ENCODE measurements around the gene CABLES2.

Gene CABLES2

GRCh38 chr20:62417981-62418708 is 11.1 kb upstream of the CABLES2 start:
- no peak for DNase-seq

GRCh38 chr20:62416651-62417637 is 9.9 kb upstream of the CABLES2 start:
- DNase-seq, result no peak

DNA sequence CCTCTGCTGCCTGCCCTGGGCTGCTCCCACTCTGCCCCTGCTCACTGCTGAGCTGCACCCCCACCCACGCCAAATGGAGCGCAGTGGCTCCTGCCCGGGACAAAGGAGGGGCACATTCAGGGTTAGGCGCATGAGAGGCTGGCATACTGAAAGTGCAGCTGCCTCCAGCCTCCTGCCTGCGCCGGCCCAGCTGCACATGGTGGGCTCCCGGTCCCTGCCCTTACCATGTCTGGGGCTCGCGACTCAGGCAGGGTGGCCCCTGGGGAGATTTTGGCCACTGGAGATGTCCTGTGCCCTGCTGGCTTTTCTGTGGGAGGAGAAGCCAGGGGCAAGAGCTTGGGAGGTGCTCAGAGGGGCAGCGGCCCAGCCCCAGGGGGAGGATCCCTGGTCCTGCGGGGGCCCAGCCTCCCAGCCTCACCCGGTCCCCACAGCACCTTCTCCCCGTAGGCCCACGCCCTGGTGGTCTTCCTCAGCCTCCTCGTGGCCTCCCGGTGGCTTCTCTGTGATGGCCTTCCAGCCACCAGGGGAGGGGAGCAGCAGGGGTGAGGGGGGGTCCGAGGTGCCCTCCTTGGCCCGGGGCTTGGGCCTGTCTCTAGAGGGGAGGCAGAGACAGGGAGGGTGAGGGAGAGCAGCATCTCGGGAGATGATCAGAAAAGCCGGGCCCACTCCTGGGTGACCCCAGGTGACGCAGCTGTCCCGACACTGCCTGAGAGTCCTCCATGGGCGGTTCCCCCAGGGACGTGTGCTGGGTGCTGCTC is 8.4 kb upstream of the CABLES2 start:
- no peak for DNase-seq

DNA sequence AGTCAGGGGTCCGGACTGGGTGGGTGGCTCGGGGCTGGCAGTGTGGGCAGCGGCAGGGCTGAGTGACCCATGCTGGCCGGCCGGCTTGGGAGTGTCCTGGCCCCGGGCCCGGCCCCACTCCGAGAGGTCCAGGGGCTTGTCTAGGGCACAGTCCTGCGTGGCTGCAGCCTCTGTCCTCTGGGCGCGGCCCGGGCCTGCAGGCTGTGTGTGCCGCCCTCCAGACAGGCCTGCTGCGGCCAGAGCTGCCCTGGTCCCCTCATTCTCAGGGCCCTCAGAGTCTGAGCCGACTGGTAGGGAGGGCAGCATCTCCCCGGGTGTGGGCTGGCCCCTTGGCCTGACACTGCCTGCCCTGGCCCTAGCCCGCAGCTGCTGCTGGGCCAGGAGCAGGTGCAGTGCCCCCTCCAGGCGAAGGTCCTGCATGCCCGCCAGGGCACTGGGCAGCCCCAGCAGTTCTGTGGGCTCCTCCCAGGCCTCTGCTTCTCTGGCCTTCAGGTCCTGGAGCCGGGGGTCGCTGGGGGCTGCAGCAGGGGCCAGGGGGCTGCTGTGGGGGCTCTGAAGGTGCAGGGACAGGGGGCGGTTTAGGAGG is 6.9 kb upstream of the CABLES2 start:
- no peak for DNase-seq

DNA sequence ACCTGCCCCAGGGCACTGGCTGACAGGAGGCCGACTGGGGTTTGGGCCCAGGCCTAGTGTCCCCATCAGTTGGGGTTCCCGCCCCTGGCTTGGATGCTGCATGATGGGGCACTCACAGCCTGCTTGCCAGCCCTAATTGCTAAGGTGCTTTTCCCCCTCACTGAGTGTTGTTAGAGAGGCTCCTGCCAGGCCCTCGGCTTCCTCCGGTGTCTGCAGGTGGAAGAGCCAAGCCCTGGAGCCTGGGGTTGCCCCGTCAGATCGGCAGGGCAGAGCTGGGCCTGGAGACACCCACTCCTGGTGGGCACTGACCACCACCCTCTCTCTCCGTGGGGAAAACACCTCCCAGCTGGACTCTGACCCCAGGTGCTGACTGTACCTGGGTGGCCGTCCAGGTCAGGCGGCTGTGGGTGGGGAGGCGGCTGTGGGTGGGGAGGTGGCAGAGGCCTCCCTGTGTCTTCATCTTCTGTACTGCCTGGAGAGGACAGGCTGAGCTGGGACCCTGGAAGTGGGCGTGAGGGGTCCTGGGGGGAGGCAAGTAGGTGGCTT is 6.0 kb upstream of the CABLES2 start:
- no peak for DNase-seq

- no peak for DNase-seq
Observed at GRCh38 chr20:62412194-62413024, 5.3 kb upstream of the CABLES2 start.

DNA sequence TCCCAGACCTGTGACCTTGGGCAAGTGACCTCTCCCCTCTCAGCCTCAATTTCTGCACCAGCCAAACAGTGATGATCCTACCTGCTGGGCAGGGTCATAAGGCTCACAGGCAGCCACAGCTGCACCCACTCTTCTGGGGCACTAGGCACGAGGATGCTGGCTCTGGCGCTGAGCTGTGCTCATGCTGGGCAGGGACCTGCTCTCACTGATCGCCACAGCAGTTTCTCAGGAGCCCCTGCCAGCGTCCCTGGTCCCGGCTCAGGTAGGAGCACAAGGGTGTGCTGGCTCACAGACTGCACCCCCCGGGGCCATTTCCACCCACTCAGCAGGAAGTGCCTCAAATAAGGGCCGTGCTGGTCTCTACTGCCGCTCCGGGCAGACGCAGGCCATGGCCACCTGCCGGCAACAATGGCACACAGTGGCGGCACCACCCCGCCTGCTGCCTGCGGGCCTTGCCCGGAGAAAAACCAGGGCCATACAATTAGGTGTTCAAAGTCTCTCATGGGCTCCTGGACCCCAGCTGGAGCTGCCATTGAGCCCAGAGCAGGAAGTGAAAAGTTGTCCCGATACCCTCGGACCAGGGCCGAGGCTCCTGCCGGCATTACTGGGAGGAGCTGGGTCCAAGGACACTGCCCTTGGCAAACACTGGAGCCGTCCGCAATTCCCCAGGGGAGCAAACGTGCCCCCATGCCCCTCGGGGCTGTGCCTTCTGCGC is 4.6 kb upstream of the CABLES2 start:
- DNase-seq, result peak; percentile 89

DNA sequence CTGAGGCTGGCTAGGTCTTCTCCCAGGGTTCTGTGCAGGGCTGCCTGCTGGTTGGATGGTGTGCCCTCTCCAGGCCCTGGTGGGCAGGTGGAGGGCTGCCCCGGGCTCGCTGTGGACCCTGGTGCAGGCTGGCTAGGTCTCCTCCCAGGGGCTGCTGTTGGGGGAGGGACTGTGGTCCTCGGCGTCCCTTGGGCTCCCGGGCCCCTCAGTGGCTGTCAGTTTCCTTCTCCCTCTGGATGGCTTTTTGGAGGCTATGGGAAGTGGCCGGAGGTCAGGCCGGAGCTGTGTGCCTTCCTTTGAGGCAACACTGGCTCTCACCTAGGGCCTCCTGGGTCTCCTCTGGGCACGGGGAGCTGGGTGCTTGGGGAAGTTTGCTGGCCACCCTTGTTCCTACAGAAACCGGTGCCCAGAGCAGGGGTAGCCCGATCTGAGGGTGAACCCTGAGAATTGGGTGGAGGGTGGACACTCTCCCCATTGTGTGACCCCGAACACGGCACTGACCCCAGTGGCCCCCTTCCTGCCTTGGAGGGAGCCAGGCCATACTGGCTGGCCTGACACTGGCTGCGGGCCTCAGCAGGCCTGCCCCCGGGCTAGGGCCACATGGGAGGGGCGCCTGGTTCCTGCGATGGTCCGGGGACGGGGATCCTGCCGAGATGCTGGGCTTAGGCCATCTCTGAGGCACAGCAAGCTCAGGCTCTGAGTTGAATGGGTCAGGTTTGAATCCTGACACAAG is 3.8 kb upstream of the CABLES2 start:
- DNase-seq, result no peak

DNA sequence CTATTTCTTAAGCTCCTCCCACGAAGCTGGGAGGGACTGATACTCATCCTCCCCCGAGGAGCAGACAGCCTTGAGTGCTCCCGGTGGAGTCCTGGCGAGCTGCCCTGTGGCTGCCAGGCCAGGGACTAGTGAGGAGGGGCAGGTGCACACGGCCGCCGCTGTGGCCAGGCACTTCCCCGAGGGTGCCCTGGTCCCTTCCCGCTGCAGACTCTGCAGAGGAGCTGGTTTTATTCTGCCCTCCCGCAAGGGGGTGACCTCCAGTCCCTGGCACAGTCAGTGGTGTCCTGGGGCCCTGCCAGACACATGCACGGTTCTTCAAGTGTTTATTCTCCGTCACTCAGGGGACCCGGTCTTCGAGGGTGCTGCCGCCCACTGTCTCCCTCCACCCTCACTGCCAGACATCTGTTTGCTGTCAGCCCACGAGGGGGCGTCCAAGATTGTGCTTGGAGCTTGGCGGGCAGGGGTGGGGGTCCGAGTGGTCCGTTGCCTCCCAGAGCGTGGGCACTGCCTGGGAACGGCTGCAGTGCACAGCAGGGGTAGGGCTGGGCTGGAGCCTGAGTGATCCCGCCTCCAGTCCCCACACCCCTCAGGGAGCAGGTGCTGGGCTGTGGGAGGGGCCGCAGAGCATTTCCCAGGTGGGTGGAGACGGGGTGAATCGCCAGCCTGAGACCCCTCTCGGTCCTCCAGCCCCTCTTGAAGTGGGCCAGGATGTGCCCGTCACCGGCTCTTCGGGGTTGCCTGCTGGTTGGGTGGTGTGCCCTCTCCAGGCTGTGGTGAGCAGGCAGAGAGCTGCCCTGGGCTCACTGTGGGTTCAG is 3.1 kb upstream of the CABLES2 start:
- DNase-seq, result peak; percentile 87

- DNase-seq, result no peak
Observed at GRCh38 chr20:62409086-62409853, 2.2 kb upstream of the CABLES2 start.

GRCh38 chr20:62408640-62409039 is 1.6 kb upstream of the CABLES2 start:
- DNase-seq, result no peak

DNA sequence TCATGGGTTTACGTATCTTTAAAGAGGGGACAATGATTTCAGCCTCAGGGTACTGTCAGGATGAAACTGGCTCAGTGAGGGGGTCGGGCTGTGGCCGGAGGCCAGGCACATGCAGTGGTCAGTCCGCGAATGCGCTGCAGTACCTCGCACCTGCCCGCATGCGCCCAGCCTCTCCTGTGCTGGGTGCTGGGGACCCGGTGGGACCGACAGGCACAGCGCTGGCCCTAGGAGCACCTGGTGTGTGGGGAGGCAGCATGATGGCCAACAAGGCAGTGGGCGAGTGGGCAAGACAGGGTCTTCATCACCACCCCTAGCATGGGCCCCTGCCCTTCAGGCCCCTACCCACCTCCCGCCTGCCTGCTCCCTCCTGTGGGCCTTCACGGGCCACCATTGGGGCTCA is 970 bp upstream of the CABLES2 start:
- no peak for DNase-seq

GRCh38 chr20:62406635-62407176 is 379 bp downstream of the CABLES2 start:
- no peak for DNase-seq

GRCh38 chr20:62405981-62406513 is 1.0 kb downstream of the CABLES2 start:
- no peak for DNase-seq

DNA sequence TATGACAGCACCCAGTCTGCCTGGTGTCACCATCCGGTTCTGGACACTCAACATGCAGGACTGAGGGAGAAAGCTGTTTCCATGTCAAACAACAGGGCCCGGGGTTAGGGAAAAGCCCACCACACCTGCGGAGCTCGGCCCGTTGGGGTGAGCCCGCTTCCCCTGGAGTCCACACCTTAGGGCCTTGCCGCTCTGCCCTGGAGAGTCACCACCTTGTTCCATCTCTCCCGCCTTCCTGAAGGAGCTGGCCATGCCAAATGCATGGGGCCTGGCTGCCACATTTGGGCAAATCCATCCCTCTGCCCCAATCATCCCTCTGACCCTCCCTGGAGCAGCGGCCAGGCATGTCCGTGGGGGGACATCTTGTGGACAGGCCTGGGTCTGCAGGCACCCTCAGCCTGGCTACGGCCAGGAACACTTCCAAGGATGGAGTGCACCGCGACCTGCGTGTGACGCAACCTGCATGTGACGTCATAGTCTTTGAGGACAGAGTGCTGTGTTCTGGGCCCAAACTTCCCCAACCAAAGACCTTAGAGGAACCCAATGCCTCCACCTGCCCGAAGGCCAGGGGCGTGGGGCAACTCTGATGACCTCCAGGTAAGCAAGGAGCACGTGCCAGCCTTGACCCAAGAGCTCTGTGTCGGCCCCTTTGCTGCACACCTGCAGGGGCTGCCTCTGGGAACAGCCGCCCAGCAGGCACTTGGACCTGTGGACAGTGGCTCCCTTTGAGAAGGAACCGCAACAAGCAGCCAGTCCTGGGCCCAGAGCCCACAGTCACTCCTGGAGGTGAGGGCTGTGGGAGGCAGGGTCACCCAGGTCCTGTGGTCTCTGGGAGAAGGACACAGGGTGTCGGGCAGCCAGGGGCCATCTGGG is 1.7 kb downstream of the CABLES2 start:
- DNase-seq, result no peak

DNA sequence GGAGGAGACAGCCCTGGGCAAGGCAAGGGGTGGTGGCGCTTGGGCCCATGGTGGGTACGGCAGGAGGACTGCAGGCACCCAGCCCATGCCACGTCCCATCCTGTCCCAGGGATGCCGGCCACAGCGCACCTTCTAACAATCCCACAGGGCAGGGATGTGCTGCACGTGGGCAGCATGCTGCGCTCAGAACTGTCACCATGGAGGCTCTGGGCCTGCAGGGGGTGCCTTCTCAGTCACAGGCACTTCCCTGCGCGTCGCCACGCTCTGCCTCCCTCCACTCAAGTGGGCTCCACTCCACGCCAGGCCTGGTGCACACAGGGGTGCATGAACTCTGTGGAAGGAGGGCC is 2.4 kb downstream of the CABLES2 start:
- DNase-seq, result no peak

- no peak for DNase-seq
Observed at GRCh38 chr20:62404112-62404665, 2.9 kb downstream of the CABLES2 start.
